GM23248 (cell line): ENCODE data around the gene SCO1. TPM values are rescaled to one million over a fixed set of nuclear protein-coding genes. Genes with fewer than 3 reads are reported as not detected.

Experiments
- DNase-seq: peaks from one replicate; pipeline ENCODE4 v3.0.0-alpha.2; 2015
- H2AFZ ChIP-seq: fragments of 200-600 bp; sonication (generic); 2 replicates; pipeline ENCODE4 v1.6.1; 2016; ENCODE audit warnings: antibody characterized with exemption
- H3F3A ChIP-seq: fragments of 200-600 bp; sonication (generic); 2 replicates; pipeline ENCODE4 v1.6.1; 2016; ENCODE audit warnings: mild to moderate bottlenecking, antibody characterized with exemption, mixed run types; ENCODE audit not compliant: insufficient read depth
- H3K27ac ChIP-seq: fragments of 200-600 bp; sonication (generic); 2 replicates; pipeline ENCODE4 v1.5.1; 2016; ENCODE audit warnings: mild to moderate bottlenecking
- H3K27me3 ChIP-seq: fragments of 200-600 bp; sonication (generic); replicated peaks from 2 replicates; pipeline ENCODE4 v1.6.1; 2016; ENCODE audit warnings: mild to moderate bottlenecking; ENCODE audit not compliant: insufficient read depth
- H3K36me3 ChIP-seq: fragments of 200-600 bp; sonication (generic); 2 replicates; pipeline ENCODE4 v1.6.1; 2016; ENCODE audit warnings: low read depth, mild to moderate bottlenecking
- H3K4me1 ChIP-seq: fragments of 200-600 bp; sonication (generic); 2 replicates; pipeline ENCODE4 v1.6.1; 2016; ENCODE audit warnings: mild to moderate bottlenecking; ENCODE audit not compliant: insufficient read depth
- H3K4me2 ChIP-seq: fragments of 200-600 bp; sonication (generic); one replicate; pipeline ENCODE4 v1.6.1; 2016; ENCODE audit warnings: mild to moderate bottlenecking; ENCODE audit not compliant: unreplicated experiment
- H3K4me3 ChIP-seq: fragments of 200-600 bp; sonication (generic); 2 replicates; pipeline ENCODE4 v1.5.1; 2016; ENCODE audit warnings: mild to moderate bottlenecking
- H3K79me2 ChIP-seq: fragments of 200-600 bp; sonication (generic); 2 replicates; pipeline ENCODE4 v1.6.1; 2016; ENCODE audit warnings: mild to moderate bottlenecking; ENCODE audit not compliant: insufficient read depth
- H3K9ac ChIP-seq: fragments of 200-600 bp; sonication (generic); 2 replicates; pipeline ENCODE4 v1.6.1; 2016; ENCODE audit warnings: mild to moderate bottlenecking
- H3K9me2 ChIP-seq: fragments of 200-600 bp; sonication (generic); 2 replicates; pipeline ENCODE4 v1.6.1; 2016; ENCODE audit warnings: mixed run types, mild to moderate bottlenecking, moderate library complexity; ENCODE audit not compliant: insufficient read depth
- H3K9me3 ChIP-seq: fragments of 200-600 bp; sonication (generic); one replicate; pipeline ENCODE4 v1.6.1; 2017; ENCODE audit warnings: low read depth
- H4K20me1 ChIP-seq: fragments of 200-600 bp; sonication (generic); 2 replicates; pipeline ENCODE4 v1.6.0; 2016; ENCODE audit not compliant: insufficient read depth
- EZH2 ChIP-seq: fragments of 200-600 bp; sonication (generic); IDR thresholded peaks from 2 replicates; pipeline ENCODE4 v1.6.1; 2018; ENCODE audit warnings: antibody characterized with exemption, mild to moderate bottlenecking; ENCODE audit not compliant: insufficient read depth, poor library complexity, severe bottlenecking
- EZH2phosphoT487 ChIP-seq: fragments of 200-600 bp; sonication (generic); IDR thresholded peaks from 2 replicates; pipeline ENCODE4 v1.6.1; 2018; ENCODE audit warnings: antibody characterized with exemption, moderate library complexity, mild to moderate bottlenecking, low read depth; ENCODE audit not compliant: insufficient read depth
- WGBS, 2 experiments: methylation state at CpG; one replicate each; pipeline ENCODE4 v1.1.6; 2015 to 2017; ENCODE audit warnings: low lambda C conversion rate in 2 of 2, low coverage in 1 of 2; ENCODE audit errors: missing lambda C conversion rate in 2 of 2; 5-methylcytosine and 5-hydroxymethylcytosine counted together
- in situ Hi-C: fragments of 300-500 bp; cut with MboI; formaldehyde crosslinking; loops from 2 replicates; pipeline ENCODE4 v1.15.0; 2020
- polyA plus RNA-seq: library from polyadenylated mRNA; unstranded; fragments of >200 nt; fragmentation: Nextera tagmentation; extraction: Ambion mirVana; gene quantifications from 2 replicates; pipeline ENCODE4 v1.2.1, GENCODE V29; 2016
- total RNA-seq: library from RNA; depleted of rRNA; stranded (reverse); fragments of >200 nt; shearing (Covaris generic); gene quantifications from 2 replicates; pipeline ENCODE4 v1.2.3, GENCODE V29; 2014

SCO1 gene
- total and polyA plus RNA-seq, 2 experiments from 2014 or later: 25.6 to 40.4 TPM

GRCh38 chr17:10713318-10713717 is 16.0 kb upstream of the SCO1 start:
- H3K4me3 ChIP-seq: no peak overlapping the region
- H3F3A ChIP-seq: peaks cover 9% of the 10 kb centered on the region; the same call in 1 of the 2 replicates
- H3K9me3 ChIP-seq: no peaks in the 10 kb centered on the region
- DNase-seq: peak; percentile 4
- no peak overlapping the region for H3K4me2 ChIP-seq
- no peaks in the 10 kb centered on the region for H3K4me1 ChIP-seq
- no peaks in the 10 kb centered on the region for H4K20me1 ChIP-seq
- H3K9me2 ChIP-seq: no peaks in the 10 kb centered on the region
- H2AFZ ChIP-seq: no peak overlapping the region
- WGBS, 2 experiments: 98 to 100% methylated on average over 2 of the region's 2 CpGs
- no peak overlapping the region for H3K27ac ChIP-seq
- H3K9ac ChIP-seq: no peak overlapping the region
- H3K79me2 ChIP-seq: no peaks in the 10 kb centered on the region
- peaks cover 26% of the 10 kb centered on the region for H3K36me3 ChIP-seq
- no peaks in the 10 kb centered on the region for H3K27me3 ChIP-seq
- in situ Hi-C loops: no loop called here
- TF ChIP-seq EZH2 (no peak), EZH2phosphoT487 (no peak)

GRCh38 chr17:10705727-10706126 is 8.4 kb upstream of the SCO1 start:
- WGBS, 2 experiments: 92 to 93% methylated on average over 5 of the region's 5 CpGs
- no peak for TF ChIP-seq EZH2
- TF ChIP-seq EZH2phosphoT487: no peak

GRCh38 chr17:10702574-10702973 is 5.2 kb upstream of the SCO1 start:
- Histone ChIP-seq H3K9me2 (no peaks in the 10 kb centered on the region), H3K4me3 (no peak overlapping the region), H3K27me3 (no peaks in the 10 kb centered on the region), H2AFZ (no peak overlapping the region), H4K20me1 (no peaks in the 10 kb centered on the region), H3K9me3 (no peaks in the 10 kb centered on the region), H3K79me2 (peaks cover 77% of the 10 kb centered on the region), H3K27ac (no peak overlapping the region), H3K36me3 (peaks cover 13% of the 10 kb centered on the region), H3K4me2 (no peak overlapping the region), H3F3A (peaks cover 10% of the 10 kb centered on the region), H3K4me1 (peaks cover 14% of the 10 kb centered on the region), H3K9ac (no peak overlapping the region)
- in situ Hi-C loops: no loop called here
- TF ChIP-seq EZH2 (no peak), EZH2phosphoT487 (no peak)
- WGBS, 2 experiments: 50 to 71% methylated on average over 2 of the region's 2 CpGs
- no peak for DNase-seq

More at GRCh38 chr17:10705727-10706126, 8.4 kb upstream of the SCO1 start:
- no peak for DNase-seq
- Histone ChIP-seq H3K9me3 (no peaks in the 10 kb centered on the region), H3K4me2 (no peak overlapping the region), H3K27ac (no peak overlapping the region), H2AFZ (no peak overlapping the region), H4K20me1 (no peaks in the 10 kb centered on the region), H3K79me2 (peaks cover 53% of the 10 kb centered on the region), H3K9me2 (no peaks in the 10 kb centered on the region), H3K27me3 (no peaks in the 10 kb centered on the region), H3K4me1 (peaks cover 7% of the 10 kb centered on the region), H3K4me3 (no peak overlapping the region), H3K36me3 (peaks cover 21% of the 10 kb centered on the region), H3K9ac (no peak overlapping the region), H3F3A (no peaks in the 10 kb centered on the region)
- in situ Hi-C loops: no loop called here

- Histone ChIP-seq H3K27ac (no peak overlapping the region), H4K20me1 (no peaks in the 10 kb centered on the region), H3K9me2 (no peaks in the 10 kb centered on the region), H2AFZ (no peak overlapping the region), H3K9me3 (no peaks in the 10 kb centered on the region), H3K9ac (no peak overlapping the region), H3F3A (peaks cover 10% of the 10 kb centered on the region), H3K27me3 (no peaks in the 10 kb centered on the region), H3K79me2 (peaks cover 92% of the 10 kb centered on the region), H3K4me2 (no peak overlapping the region), H3K36me3 (peaks cover 2% of the 10 kb centered on the region; the same call in 1 of the 2 replicates), H3K4me1 (peaks cover 28% of the 10 kb centered on the region), H3K4me3 (no peak overlapping the region)
- TF ChIP-seq EZH2phosphoT487 (no peak), EZH2 (no peak)
- WGBS, 2 experiments: 97 to 100% methylated on average over 1 of the region's 1 CpG
- DNase-seq: no peak
- in situ Hi-C loops: no loop called here
These were observed 2.5 kb upstream of the SCO1 start for GRCh38 chr17:10699856-10700255.
